ENCODE data around the gene DNAJC3. TPM values are rescaled to one million over a fixed set of nuclear protein-coding genes. Genes with fewer than 3 reads are reported as not detected.
"Not testable (repeated sequence)": the region's sequence is repeated elsewhere in the genome, so short reads cannot be mapped to it uniquely, and the experiment has no call there.

The DNAJC3 gene
- total and polyA plus RNA-seq, 2 donors, result 21.6 to 71.3 TPM

GRCh38 chr13:95684960-95685359 lies 8.0 kb downstream of the DNAJC3 start:
- H3K4me3 ChIP-seq (ENCODE audit: low read depth, low read length); H3K27ac ChIP-seq (ENCODE audit: low read depth); DNase-seq (ENCODE audit: extremely low spot score); H3K4me1 ChIP-seq (ENCODE audit: insufficient read depth); H3K36me3 ChIP-seq (ENCODE audit: insufficient read depth): not testable (repeated sequence)
- whole genome bisulfite sequencing, result 96% methylated on average over 5 of the region's 5 CpGs

DNA sequence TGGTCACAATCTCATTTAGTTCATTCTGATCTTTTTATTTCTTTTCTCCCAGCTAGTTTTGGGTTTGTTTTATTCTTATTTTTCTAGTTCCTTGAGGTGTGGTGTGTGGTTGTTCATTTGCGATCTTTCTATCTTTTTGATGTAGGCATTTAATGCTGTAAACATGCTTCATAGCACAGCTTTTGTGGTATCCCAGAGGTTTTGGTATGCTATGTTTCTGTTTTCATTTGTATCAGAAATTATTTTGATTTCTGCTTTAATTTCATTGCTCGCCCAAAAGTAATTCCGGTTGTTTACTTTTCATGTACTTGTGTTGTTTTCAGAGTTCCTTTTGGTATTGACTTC lies 12.6 kb downstream of the DNAJC3 start:
- WGBS, result 96% methylated on average over 3 of the region's 3 CpGs
- no peak overlapping the region for H3K27ac ChIP-seq (ENCODE audit: low read depth)
- H3K36me3 ChIP-seq (ENCODE audit: insufficient read depth), result no peaks in the 10 kb centered on the region
- no peak overlapping the region for H3K4me3 ChIP-seq (ENCODE audit: low read depth, low read length)
- H3K4me1 ChIP-seq (ENCODE audit: insufficient read depth), result no peaks in the 10 kb centered on the region
- DNase-seq (ENCODE audit: extremely low spot score), result no peak

DNA sequence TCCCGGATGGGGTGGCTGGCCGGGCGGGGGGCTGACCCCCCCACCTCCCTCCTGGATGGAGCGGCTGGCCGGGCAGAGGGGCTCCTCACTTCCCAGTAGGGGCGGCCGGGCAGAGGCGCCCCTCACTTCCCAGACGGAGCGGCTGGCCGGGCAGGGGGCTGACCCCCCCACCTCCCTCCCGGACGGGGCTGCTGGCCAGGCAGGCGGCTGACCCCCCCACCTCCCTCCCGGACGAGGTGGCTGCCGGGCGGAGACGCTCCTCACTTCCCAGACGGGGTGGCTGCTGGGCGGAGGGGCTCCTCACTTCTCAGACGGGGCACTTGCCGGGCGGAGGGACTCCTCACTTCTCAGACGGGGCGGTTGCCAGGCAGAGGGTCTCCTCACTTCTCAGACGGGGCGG lies 14.0 kb downstream of the DNAJC3 start:
- not testable (repeated sequence) for DNase-seq (ENCODE audit: extremely low spot score); H3K36me3 ChIP-seq (ENCODE audit: insufficient read depth); H3K4me3 ChIP-seq (ENCODE audit: low read depth, low read length); H3K4me1 ChIP-seq (ENCODE audit: insufficient read depth); H3K27ac ChIP-seq (ENCODE audit: low read depth)
- WGBS, result 98% methylated on average over 28 of the region's 28 CpGs

GRCh38 chr13:95697052-95697680 lies 20.2 kb downstream of the DNAJC3 start:
- WGBS, result 94% methylated on average over 6 of the region's 6 CpGs
- H3K36me3 ChIP-seq (ENCODE audit: insufficient read depth), result no peaks in the 10 kb centered on the region
- no peaks in the 10 kb centered on the region for H3K4me1 ChIP-seq (ENCODE audit: insufficient read depth)
- no peak for DNase-seq (ENCODE audit: extremely low spot score)
- no peak overlapping the region for H3K4me3 ChIP-seq (ENCODE audit: low read depth, low read length)
- H3K27ac ChIP-seq (ENCODE audit: low read depth), result no peak overlapping the region

- 82% methylated on average over 5 of the region's 5 CpGs for WGBS
- no peak overlapping the region for H3K27ac ChIP-seq (ENCODE audit: low read depth)
- H3K4me3 ChIP-seq (ENCODE audit: low read depth, low read length), result no peak overlapping the region
- DNase-seq (ENCODE audit: extremely low spot score), result no peak
- no peaks in the 10 kb centered on the region for H3K4me1 ChIP-seq (ENCODE audit: insufficient read depth)
- no peaks in the 10 kb centered on the region for H3K36me3 ChIP-seq (ENCODE audit: insufficient read depth)
Observed at GRCh38 chr13:95698047-95698749, 21.3 kb downstream of the DNAJC3 start.

DNA sequence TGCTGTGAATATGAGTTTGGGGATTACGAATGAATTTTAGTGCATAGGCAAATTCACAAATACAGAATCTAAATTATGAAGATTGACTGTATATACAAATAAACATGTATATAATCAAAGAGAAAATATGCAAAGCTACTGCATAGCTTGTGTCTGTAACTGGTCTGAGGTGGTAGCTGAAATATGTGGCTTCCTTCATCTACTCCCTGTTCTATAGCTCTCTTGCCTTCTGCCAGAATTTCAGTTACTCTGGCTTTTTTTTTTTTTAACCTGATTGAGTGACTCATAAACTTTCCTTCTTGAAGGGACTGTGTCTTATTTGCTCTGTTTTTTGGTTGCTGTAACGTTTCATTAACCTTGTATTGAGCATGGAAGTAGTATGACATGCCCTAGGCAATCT lies 26.6 kb downstream of the DNAJC3 start:
- no peak overlapping the region for H3K27ac ChIP-seq (ENCODE audit: low read depth)
- no peaks in the 10 kb centered on the region for H3K4me1 ChIP-seq (ENCODE audit: insufficient read depth)
- no peak overlapping the region for H3K4me3 ChIP-seq (ENCODE audit: low read depth, low read length)
- no peak for DNase-seq (ENCODE audit: extremely low spot score)
- 80% methylated on average over 2 of the region's 2 CpGs for WGBS
- H3K36me3 ChIP-seq (ENCODE audit: insufficient read depth), result no peaks in the 10 kb centered on the region

DNA sequence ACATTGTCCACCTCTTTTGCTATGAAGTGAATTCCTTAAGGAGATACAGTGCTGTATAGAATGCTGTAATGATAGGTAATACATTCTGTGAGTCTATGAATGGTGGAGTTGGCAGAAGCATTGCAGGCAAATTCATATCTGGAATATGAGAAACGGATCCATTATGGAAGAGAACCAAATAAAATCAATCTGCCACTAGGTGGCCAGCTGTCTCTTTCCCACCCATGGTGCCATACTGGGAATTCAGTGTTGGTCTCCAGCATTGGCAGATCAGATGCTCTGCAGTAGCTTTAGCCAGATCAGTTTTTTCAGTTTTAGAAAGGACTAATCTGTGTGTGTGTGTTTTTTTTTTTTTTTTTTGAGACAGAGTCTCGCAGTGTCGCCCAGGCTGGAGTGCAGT lies 27.6 kb downstream of the DNAJC3 start:
- DNase-seq (ENCODE audit: extremely low spot score), result no peak
- no peak overlapping the region for H3K27ac ChIP-seq (ENCODE audit: low read depth)
- 92% methylated on average over 3 of the region's 3 CpGs for WGBS

GRCh38 chr13:95706356-95706755 lies 29.4 kb downstream of the DNAJC3 start:
- H3K4me3 ChIP-seq (ENCODE audit: low read depth, low read length), result no peak overlapping the region
- H3K36me3 ChIP-seq (ENCODE audit: insufficient read depth), result peaks cover 2% of the 10 kb centered on the region
- no peaks in the 10 kb centered on the region for H3K4me1 ChIP-seq (ENCODE audit: insufficient read depth)
- DNase-seq (ENCODE audit: extremely low spot score), result no peak
- H3K27ac ChIP-seq (ENCODE audit: low read depth), result no peak overlapping the region
- WGBS, result 90% methylated on average over 1 of the region's 1 CpG

More for the DNA sequence above, 27.6 kb downstream of the DNAJC3 start:
- Histone ChIP-seq H3K4me1 (ENCODE audit: insufficient read depth) (no peaks in the 10 kb centered on the region), H3K36me3 (ENCODE audit: insufficient read depth) (no peaks in the 10 kb centered on the region), H3K4me3 (ENCODE audit: low read depth, low read length) (no peak overlapping the region)

- Histone ChIP-seq H3K4me1 (ENCODE audit: insufficient read depth) (no peaks in the 10 kb centered on the region), H3K4me3 (ENCODE audit: low read depth, low read length) (no peak overlapping the region), H3K27ac (ENCODE audit: low read depth) (no peak overlapping the region), H3K36me3 (ENCODE audit: insufficient read depth) (peaks cover 2% of the 10 kb centered on the region)
- WGBS, result 92% methylated on average over 4 of the region's 4 CpGs
- DNase-seq (ENCODE audit: extremely low spot score), result no peak
Observed at GRCh38 chr13:95707035-95707434, 30.1 kb downstream of the DNAJC3 start.

GRCh38 chr13:95707442-95708390 lies 30.8 kb downstream of the DNAJC3 start:
- Histone ChIP-seq H3K4me3 (ENCODE audit: low read depth, low read length) (no peak overlapping the region), H3K27ac (ENCODE audit: low read depth) (no peak overlapping the region), H3K36me3 (ENCODE audit: insufficient read depth) (peaks cover 2% of the 10 kb centered on the region), H3K4me1 (ENCODE audit: insufficient read depth) (no peaks in the 10 kb centered on the region)
- no peak for DNase-seq (ENCODE audit: extremely low spot score)
- 94% methylated on average over 9 of the region's 9 CpGs for WGBS

GRCh38 chr13:95708391-95708774 lies 31.4 kb downstream of the DNAJC3 start:
- Histone ChIP-seq H3K4me1 (ENCODE audit: insufficient read depth) (no peaks in the 10 kb centered on the region), H3K36me3 (ENCODE audit: insufficient read depth) (peaks cover 2% of the 10 kb centered on the region), H3K4me3 (ENCODE audit: low read depth, low read length) (no peak overlapping the region), H3K27ac (ENCODE audit: low read depth) (no peak overlapping the region)
- 85% methylated on average over 5 of the region's 5 CpGs for WGBS
- DNase-seq (ENCODE audit: extremely low spot score), result no peak

DNA sequence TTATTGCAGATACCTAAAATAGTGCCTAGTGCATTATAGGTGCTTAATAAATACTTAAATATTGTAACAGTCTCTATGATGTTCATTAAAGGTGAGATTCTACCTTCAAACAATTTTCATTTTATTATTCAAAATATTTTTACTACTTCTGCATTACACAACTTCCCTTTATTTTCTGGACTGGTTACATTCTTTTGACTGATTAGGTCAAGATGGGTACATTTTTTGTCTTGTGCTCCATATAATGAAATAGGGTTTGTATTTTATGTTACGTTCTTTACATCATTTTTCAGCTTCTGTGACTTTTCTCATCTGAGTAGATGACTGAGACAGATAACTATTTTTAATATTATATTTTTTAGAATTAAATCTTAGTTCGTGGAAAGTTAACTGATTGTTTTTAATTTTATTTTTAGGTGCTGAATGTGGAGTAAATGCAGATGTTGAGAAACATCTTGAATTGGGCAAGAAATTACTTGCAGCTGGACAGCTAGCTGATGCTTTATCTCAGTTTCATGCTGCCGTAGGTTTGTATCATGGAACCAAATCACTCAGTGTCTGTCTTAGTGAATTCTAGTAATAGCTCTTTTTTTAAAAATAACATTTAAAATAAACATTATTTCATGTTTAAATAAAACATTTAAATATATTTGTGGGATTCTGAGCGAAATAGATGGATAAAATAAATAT lies 32.0 kb downstream of the DNAJC3 start:
- DNase-seq (ENCODE audit: extremely low spot score), result no peak
- Histone ChIP-seq H3K36me3 (ENCODE audit: insufficient read depth) (peaks cover 2% of the 10 kb centered on the region), H3K4me3 (ENCODE audit: low read depth, low read length) (no peak overlapping the region), H3K4me1 (ENCODE audit: insufficient read depth) (no peaks in the 10 kb centered on the region), H3K27ac (ENCODE audit: low read depth) (no peak overlapping the region)
- WGBS, result 75% methylated on average over 4 of the region's 4 CpGs

GRCh38 chr13:95710313-95710712 lies 33.4 kb downstream of the DNAJC3 start:
- Histone ChIP-seq H3K27ac (ENCODE audit: low read depth) (no peak overlapping the region), H3K36me3 (ENCODE audit: insufficient read depth) (peaks cover 2% of the 10 kb centered on the region), H3K4me1 (ENCODE audit: insufficient read depth) (no peaks in the 10 kb centered on the region), H3K4me3 (ENCODE audit: low read depth, low read length) (no peak overlapping the region)
- 89% methylated on average over 2 of the region's 2 CpGs for WGBS
- no peak for DNase-seq (ENCODE audit: extremely low spot score)
